ENCODE results near the gene CD28.

CD28 gene

DNA sequence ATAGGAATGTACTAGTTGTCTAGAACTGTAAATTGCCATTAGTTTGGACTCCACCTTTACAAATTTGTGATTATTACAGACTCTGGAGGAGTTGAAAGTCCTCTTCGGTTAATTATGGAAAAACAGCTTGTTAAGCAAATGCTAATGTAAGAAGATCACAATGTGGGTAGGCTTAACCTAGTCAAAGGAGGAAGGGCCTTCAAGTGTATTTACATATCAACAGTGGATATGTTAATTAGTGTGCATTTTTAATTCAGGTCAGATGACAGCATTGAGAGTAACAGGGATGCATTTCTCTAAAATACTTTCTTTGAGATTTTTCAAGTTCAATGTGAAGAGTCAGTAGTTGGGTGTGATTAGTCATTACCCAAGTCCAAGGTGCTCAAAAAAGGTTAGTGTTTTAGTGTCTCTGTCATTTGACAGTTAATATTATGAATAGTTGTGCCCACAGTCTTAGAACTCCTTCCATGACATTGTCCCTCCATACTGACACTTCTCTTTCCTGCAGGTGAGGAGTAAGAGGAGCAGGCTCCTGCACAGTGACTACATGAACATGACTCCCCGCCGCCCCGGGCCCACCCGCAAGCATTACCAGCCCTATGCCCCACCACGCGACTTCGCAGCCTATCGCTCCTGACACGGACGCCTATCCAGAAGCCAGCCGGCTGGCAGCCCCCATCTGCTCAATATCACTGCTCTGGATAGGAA is 28.0 kb downstream of the CD28 start:
- TF ChIP-seq REST (IDR thresholded peaks at IDR 0.05; ENCODE audit: low read depth) (no peak), TEAD4 (IDR thresholded peaks at IDR 0.05) (no peak), CEBPB (IDR thresholded peaks at IDR 0.05) (no peak), NFIC (IDR thresholded peaks at IDR 0.05) (no peak), TAF1 (IDR thresholded peaks at IDR 0.05; ENCODE audit: low read depth) (no peak)
- TF ChIP-seq, protein P1, sequence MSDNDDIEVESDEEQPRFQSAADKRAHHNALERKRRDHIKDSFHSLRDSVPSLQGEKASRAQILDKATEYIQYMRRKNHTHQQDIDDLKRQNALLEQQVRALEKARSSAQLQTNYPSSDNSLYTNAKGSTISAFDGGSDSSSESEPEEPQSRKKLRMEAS (IDR thresholded peaks at IDR 0.05), result no peak

DNA sequence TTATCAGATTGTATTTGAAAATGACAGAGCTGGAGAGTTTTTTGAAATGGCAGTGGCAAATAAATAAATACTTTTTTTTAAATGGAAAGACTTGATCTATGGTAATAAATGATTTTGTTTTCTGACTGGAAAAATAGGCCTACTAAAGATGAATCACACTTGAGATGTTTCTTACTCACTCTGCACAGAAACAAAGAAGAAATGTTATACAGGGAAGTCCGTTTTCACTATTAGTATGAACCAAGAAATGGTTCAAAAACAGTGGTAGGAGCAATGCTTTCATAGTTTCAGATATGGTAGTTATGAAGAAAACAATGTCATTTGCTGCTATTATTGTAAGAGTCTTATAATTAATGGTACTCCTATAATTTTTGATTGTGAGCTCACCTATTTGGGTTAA is 30.9 kb downstream of the CD28 start:
- TF ChIP-seq RAD21 (IDR thresholded peaks at IDR 0.05; ENCODE audit: low read depth), result no peak
- no peak for TF ChIP-seq FOXM1 (IDR thresholded peaks at IDR 0.05; ENCODE audit: borderline replicate concordance, low read depth)
- no peak for TF ChIP-seq ZBTB7A (IDR thresholded peaks at IDR 0.05; ENCODE audit: low read depth)
- TF ChIP-seq EGR1 (IDR thresholded peaks at IDR 0.05), result no peak
- no peak for TF ChIP-seq EP300 (IDR thresholded peaks at IDR 0.05; ENCODE audit: borderline replicate concordance)
- TF ChIP-seq TCF12 (IDR thresholded peaks at IDR 0.05; ENCODE audit: low read depth), result no peak
- no peak for TF ChIP-seq TAF1 (IDR thresholded peaks at IDR 0.05; ENCODE audit: low read depth)
- TF ChIP-seq NFIC (IDR thresholded peaks at IDR 0.05), result no peak
- TF ChIP-seq TEAD4 (IDR thresholded peaks at IDR 0.05), result no peak
- TF ChIP-seq, protein P1 (IDR thresholded peaks at IDR 0.05), result no peak
- no peak for TF ChIP-seq USF1 (IDR thresholded peaks at IDR 0.05)
- TF ChIP-seq CEBPB (IDR thresholded peaks at IDR 0.05), result no peak
- TF ChIP-seq REST (IDR thresholded peaks at IDR 0.05; ENCODE audit: low read depth), result no peak

DNA sequence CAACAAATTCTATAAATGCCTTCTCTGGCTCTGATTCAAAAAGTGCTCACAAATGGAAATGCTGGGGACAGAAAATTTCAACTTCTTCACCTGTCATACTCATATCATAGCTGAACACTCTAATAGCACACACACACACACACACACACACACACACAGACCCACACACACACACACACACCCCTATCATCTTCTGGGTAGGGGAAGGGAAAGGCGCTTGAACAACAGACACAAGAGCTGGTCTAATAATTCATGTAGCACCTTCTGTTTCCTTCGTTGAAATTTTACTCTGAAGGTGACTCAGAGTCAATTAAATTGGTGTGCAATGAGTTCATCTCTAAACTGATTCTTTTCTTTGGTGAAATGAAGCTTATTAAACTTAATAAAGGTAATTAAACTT is 32.9 kb downstream of the CD28 start:
- TF ChIP-seq TAF1 (IDR thresholded peaks at IDR 0.05; ENCODE audit: low read depth) (no peak), CEBPB (IDR thresholded peaks at IDR 0.05) (no peak)

DNA sequence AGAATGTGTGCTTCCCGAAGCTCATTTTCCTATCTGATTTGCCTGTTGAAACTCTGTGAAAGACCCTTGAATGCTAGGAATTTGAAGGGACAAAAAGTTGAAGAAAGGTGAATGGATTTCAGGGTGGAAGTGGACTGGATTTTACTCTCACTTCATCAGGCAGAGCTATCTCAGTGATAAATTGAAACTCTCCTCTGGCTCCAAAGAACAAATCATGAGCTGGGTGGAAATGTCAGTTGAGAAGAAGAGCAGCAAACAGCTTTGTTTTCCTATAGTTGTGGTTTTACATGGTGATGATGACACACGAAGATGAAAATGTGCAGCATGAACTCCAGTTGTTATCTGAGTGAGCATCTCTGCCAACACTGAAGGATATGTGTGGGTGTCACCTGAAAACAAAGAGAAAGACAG is 34.4 kb downstream of the CD28 start:
- TF ChIP-seq RAD21 (IDR thresholded peaks at IDR 0.05; ENCODE audit: low read depth) (no peak), EP300 (IDR thresholded peaks at IDR 0.05; ENCODE audit: borderline replicate concordance) (no peak), TEAD4 (IDR thresholded peaks at IDR 0.05) (no peak), USF1 (IDR thresholded peaks at IDR 0.05) (no peak)

GRCh38 chr2:203741566-203741965 is 35.1 kb downstream of the CD28 start:
- TF ChIP-seq YY1 (IDR thresholded peaks at IDR 0.05; ENCODE audit: low read depth), result no peak
- no peak for TF ChIP-seq USF1 (IDR thresholded peaks at IDR 0.05)
- TF ChIP-seq TEAD4 (IDR thresholded peaks at IDR 0.05), result no peak
- TF ChIP-seq FOXM1 (IDR thresholded peaks at IDR 0.05; ENCODE audit: borderline replicate concordance, low read depth), result no peak
- TF ChIP-seq RAD21 (IDR thresholded peaks at IDR 0.05; ENCODE audit: low read depth), result no peak
- TF ChIP-seq, protein P1 (IDR thresholded peaks at IDR 0.05), result no peak
- no peak for TF ChIP-seq EP300 (IDR thresholded peaks at IDR 0.05; ENCODE audit: borderline replicate concordance)
- TF ChIP-seq REST (IDR thresholded peaks at IDR 0.05; ENCODE audit: low read depth), result no peak
- no peak for TF ChIP-seq ZBTB7A (IDR thresholded peaks at IDR 0.05; ENCODE audit: low read depth)
- TF ChIP-seq TAF1 (IDR thresholded peaks at IDR 0.05; ENCODE audit: low read depth), result no peak
- TF ChIP-seq CREB1 (IDR thresholded peaks at IDR 0.05; ENCODE audit: low read depth), result no peak
- TF ChIP-seq CEBPB (IDR thresholded peaks at IDR 0.05), result no peak
- no peak for TF ChIP-seq NFIC (IDR thresholded peaks at IDR 0.05)
- no peak for TF ChIP-seq TCF12 (IDR thresholded peaks at IDR 0.05; ENCODE audit: low read depth)
- TF ChIP-seq EGR1 (IDR thresholded peaks at IDR 0.05), result no peak
